A673 (cell line): Measurements from ENCODE around the gene ADAD2. TPM values are rescaled to one million over a fixed set of nuclear protein-coding genes. Genes with fewer than 3 reads are reported as not detected.

Experiments
- BruUV-seq: library from RNA; stranded (reverse); fragments of 400-500 nt; replicated peaks from 2 replicates; lab custom pipeline; 2021; lab: Mats Ljungman, UMichigan
- CTCF ChIA-PET: fragments of 300-600 bp; sonication (Branson Sonifier 250); formaldehyde crosslinking; loops from one replicate; lab custom pipeline; 2022; ENCODE audit warnings: antibody characterized with exemption; lab: Charles Lee
- POLR2A ChIA-PET: fragments of 300-600 bp; sonication (Branson Sonifier 250); formaldehyde crosslinking; loops from one replicate; lab custom pipeline; 2022; ENCODE audit warnings: antibody characterized with exemption; ENCODE audit not compliant: low non-redundant PET; lab: Charles Lee
- DNase-seq: peaks from one replicate; pipeline ENCODE4 v3.0.0-alpha.2; 2015; ENCODE audit warnings: low spot score
- H3K27ac ChIP-seq: fragments of 200-600 bp; sonication (generic); 2 replicates; pipeline ENCODE4 v1.5.1; 2016; ENCODE audit warnings: mixed run types, low read depth, mild to moderate bottlenecking, mixed read lengths, antibody characterized with exemption, low read length; ENCODE audit not compliant: poor library complexity, severe bottlenecking
- H3K27me3 ChIP-seq: fragments of 200-600 bp; sonication (generic); replicated peaks from 2 replicates; pipeline ENCODE4 v1.6.1; 2017; ENCODE audit warnings: mixed run types, low read depth, mild to moderate bottlenecking, mixed read lengths, antibody characterized with exemption, low read length; ENCODE audit not compliant: insufficient read depth, poor library complexity
- H3K36me3 ChIP-seq: fragments of 200-600 bp; sonication (generic); 2 replicates; pipeline ENCODE4 v1.6.1; 2016; ENCODE audit warnings: mixed run types, mild to moderate bottlenecking, mixed read lengths, antibody characterized with exemption, low read length; ENCODE audit not compliant: insufficient read depth, poor library complexity, severe bottlenecking
- H3K4me1 ChIP-seq: fragments of 200-600 bp; sonication (generic); 2 replicates; pipeline ENCODE4 v1.6.1; 2017; ENCODE audit warnings: mixed run types, mild to moderate bottlenecking, mixed read lengths, antibody characterized with exemption, low read length; ENCODE audit not compliant: insufficient read depth, poor library complexity, severe bottlenecking
- H3K4me3 ChIP-seq: fragments of 200-600 bp; sonication (generic); 2 replicates; pipeline ENCODE4 v1.5.1; 2016; ENCODE audit warnings: low read depth, mixed run types, mild to moderate bottlenecking, mixed read lengths, low read length; ENCODE audit not compliant: poor library complexity, severe bottlenecking
- H3K9me3 ChIP-seq: fragments of 200-600 bp; sonication (generic); 2 replicates; pipeline ENCODE4 v1.6.1; 2016; ENCODE audit warnings: mixed run types, low read depth, mild to moderate bottlenecking, mixed read lengths, antibody characterized with exemption, low read length; ENCODE audit not compliant: poor library complexity, severe bottlenecking
- CTCF ChIP-seq: fragments of 300-800, 200-600 bp; sonication (generic); conservative IDR thresholded peaks from 2 replicates; pipeline ENCODE4 v1.5.1; 2017; ENCODE audit warnings: low read depth, mild to moderate bottlenecking, antibody characterized with exemption, low read length, moderate library complexity, mixed read lengths
- EZH2 ChIP-seq: fragments of 200-600 bp; sonication (generic); IDR thresholded peaks from 2 replicates; pipeline ENCODE4 v1.6.1; 2017; ENCODE audit warnings: borderline replicate concordance, low read depth, mild to moderate bottlenecking, mixed read lengths, antibody characterized with exemption, low read length; ENCODE audit not compliant: poor library complexity, severe bottlenecking
- intact Hi-C: fragments of 100-400 bp; cut with micrococcal nuclease; formaldehyde crosslinking; loops from one replicate; pipeline ENCODE4 v1.10.0; 2022; ENCODE audit not compliant: unreplicated experiment
- total RNA-seq: library from RNA; stranded (reverse); gene quantifications from 2 replicates; pipeline ENCODE4 v1.2.3, GENCODE V29; 2021

Gene ADAD2
- total RNA-seq, 1 experiment from 2014 or later = not detected

GRCh38 chr16:84239141-84239769, 48.3 kb downstream of the ADAD2 start:
- ChIA-PET POLR2A (no interaction called here), CTCF (no interaction called here)
- H3K36me3 ChIP-seq = no peaks in the 10 kb centered on the region
- TF ChIP-seq CTCF = no peak
- no peak for TF ChIP-seq EZH2
- no TSS peak for BruUV-seq
- no peak for DNase-seq
- H3K27me3 ChIP-seq = peaks cover 30% of the 10 kb centered on the region
- intact Hi-C loops = no loop called here
- no peaks in the 10 kb centered on the region for H3K4me1 ChIP-seq
- H3K4me3 ChIP-seq = no peak overlapping the region
- H3K27ac ChIP-seq = no peak overlapping the region
- no peaks in the 10 kb centered on the region for H3K9me3 ChIP-seq

GRCh38 chr16:84239909-84240308, 49.0 kb downstream of the ADAD2 start, which contains the start of gene KCNG4:
TSS of gene KCNG4 (minus strand) at chr16:84240012. CDS start at chr16:84237485, 2,527 bp downstream.
- TF ChIP-seq CTCF (no peak), EZH2 (no peak)
- Histone ChIP-seq H3K4me1 (no peaks in the 10 kb centered on the region), H3K27me3 (peaks cover 30% of the 10 kb centered on the region), H3K36me3 (no peaks in the 10 kb centered on the region), H3K4me3 (no peak within 1 kb of the TSS), H3K27ac (no peak within 1 kb of the TSS), H3K9me3 (no peaks in the 10 kb centered on the region)
- ChIA-PET POLR2A (no interaction called here), CTCF (no interaction called here)
- intact Hi-C loops = no loop called here
- BruUV-seq = no TSS peak
- no peak for DNase-seq

GRCh38 chr16:84240455-84240854, 49.5 kb downstream of the ADAD2 start:
- no peak for DNase-seq
- intact Hi-C loops = no loop called here
- no TSS peak for BruUV-seq
- ChIA-PET POLR2A (no interaction called here), CTCF (no interaction called here)
- Histone ChIP-seq H3K9me3 (no peaks in the 10 kb centered on the region), H3K4me1 (no peaks in the 10 kb centered on the region), H3K27ac (no peak overlapping the region), H3K27me3 (peaks cover 30% of the 10 kb centered on the region), H3K4me3 (no peak overlapping the region), H3K36me3 (no peaks in the 10 kb centered on the region)
- TF ChIP-seq EZH2 (no peak), CTCF (no peak)
